ENCODE measurements around the gene DLK2. TPM values are rescaled to one million over a fixed set of nuclear protein-coding genes. Genes with fewer than 3 reads are reported as not detected.

DLK2 gene
- total RNA-seq, 2 experiments from 2014 or later, result 0.19 to 0.36 TPM

DNA sequence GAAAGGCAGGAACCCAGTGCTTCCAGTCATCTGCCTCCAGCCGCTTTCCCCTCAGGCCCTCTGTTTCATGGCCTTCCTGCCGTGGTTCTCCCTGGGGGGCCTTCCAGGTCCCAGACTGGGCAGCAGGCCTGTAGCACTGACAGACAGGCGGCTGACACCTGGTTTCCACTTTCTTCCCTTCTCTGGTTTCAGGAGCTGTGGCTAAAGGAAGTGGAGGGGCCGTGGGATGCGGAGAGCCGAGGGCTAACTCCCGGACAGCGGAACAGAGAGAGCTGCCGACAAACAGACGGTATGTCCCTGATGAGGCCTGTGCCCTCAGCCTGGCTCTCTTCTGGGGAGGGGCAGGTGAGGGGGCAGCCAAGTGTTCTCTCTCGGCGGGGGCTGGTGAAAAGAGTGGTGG, 42.3 kb upstream of the DLK2 start:
- Mint-ChIP-seq H3K9me3 (no peaks in the 10 kb centered on the region), H3K4me1 (ENCODE audit: low read depth) (peaks cover 31% of the 10 kb centered on the region), H3K27me3 (no peaks in the 10 kb centered on the region), H3K36me3 (ENCODE audit: low read depth) (peaks cover 64% of the 10 kb centered on the region), H3K27ac (no peak overlapping the region), H3K4me3 (no peak overlapping the region)
- Histone ChIP-seq H3K4me3 (ENCODE audit: low read length) (no peak overlapping the region), H3K9me3 (ENCODE audit: control insufficient read depth in 1 of 2, insufficient read depth in 1 of 2, low read length in 2 of 2) (no peaks in the 10 kb centered on the region), H3K27ac (ENCODE audit: low read depth in 1 of 2, low read length in 2 of 2) (no peak overlapping the region), H3K4me1 (ENCODE audit: insufficient read depth, low read length) (peaks cover 23% of the 10 kb centered on the region), H3K36me3 (ENCODE audit: insufficient read depth, low read length) (peaks cover 56% of the 10 kb centered on the region), H3K27me3 (ENCODE audit: control insufficient read depth in 1 of 2, insufficient read depth in 2 of 2, low read length in 2 of 2) (no peaks in the 10 kb centered on the region)
- ChIA-PET CTCF (interaction anchor here (0.5 to 0.6 kb wide), 2 partner anchors 190 to 585 kb away, joined by 3 read pairs; no protein-coding TSS in a partner anchor), POLR2A (no interaction called here)
- intact Hi-C loops (cut with DNase I, micrococcal nuclease), result no loop called here
- DNase-seq (no peak), ATAC-seq (ENCODE audit: poor library complexity) (no peak)
- TF ChIP-seq, protein P1, sequence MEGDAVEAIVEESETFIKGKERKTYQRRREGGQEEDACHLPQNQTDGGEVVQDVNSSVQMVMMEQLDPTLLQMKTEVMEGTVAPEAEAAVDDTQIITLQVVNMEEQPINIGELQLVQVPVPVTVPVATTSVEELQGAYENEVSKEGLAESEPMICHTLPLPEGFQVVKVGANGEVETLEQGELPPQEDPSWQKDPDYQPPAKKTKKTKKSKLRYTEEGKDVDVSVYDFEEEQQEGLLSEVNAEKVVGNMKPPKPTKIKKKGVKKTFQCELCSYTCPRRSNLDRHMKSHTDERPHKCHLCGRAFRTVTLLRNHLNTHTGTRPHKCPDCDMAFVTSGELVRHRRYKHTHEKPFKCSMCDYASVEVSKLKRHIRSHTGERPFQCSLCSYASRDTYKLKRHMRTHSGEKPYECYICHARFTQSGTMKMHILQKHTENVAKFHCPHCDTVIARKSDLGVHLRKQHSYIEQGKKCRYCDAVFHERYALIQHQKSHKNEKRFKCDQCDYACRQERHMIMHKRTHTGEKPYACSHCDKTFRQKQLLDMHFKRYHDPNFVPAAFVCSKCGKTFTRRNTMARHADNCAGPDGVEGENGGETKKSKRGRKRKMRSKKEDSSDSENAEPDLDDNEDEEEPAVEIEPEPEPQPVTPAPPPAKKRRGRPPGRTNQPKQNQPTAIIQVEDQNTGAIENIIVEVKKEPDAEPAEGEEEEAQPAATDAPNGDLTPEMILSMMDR (IDR thresholded peaks at IDR 0.05), result no peak

DNA sequence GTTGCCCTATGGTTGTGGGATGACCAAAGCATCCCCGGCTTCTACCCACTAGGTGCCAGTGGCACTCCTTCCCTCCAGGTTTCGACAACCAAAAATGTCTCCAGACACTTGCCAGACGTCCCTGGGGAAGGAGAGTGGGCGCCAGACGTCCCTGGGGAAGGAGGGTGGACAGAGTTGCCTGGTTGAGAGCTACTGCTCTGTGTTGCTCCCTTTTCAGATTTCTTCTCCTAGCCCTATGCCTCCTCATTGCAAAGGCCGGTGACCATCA, 41.7 kb upstream of the DLK2 start:
- no peak for ATAC-seq (ENCODE audit: poor library complexity)
- no peak overlapping the region for H3K4me3 Mint-ChIP-seq
- H3K27me3 Mint-ChIP-seq, result no peaks in the 10 kb centered on the region
- H3K27me3 ChIP-seq (ENCODE audit: control insufficient read depth in 1 of 2, insufficient read depth in 2 of 2, low read length in 2 of 2), result no peaks in the 10 kb centered on the region
- POLR2A ChIA-PET, result interaction anchor here (2.4 kb wide), 1 partner anchor 13 kb away, joined by 10 read pairs; the partner anchor contains the start of gene LRRC73
- no peak for DNase-seq
- H3K9me3 Mint-ChIP-seq, result no peaks in the 10 kb centered on the region
- H3K4me1 ChIP-seq (ENCODE audit: insufficient read depth, low read length), result peaks cover 25% of the 10 kb centered on the region
- H3K27ac Mint-ChIP-seq, result no peak overlapping the region
- TF ChIP-seq, protein P1 (IDR thresholded peaks at IDR 0.05), result no peak
- H3K27ac ChIP-seq (ENCODE audit: low read depth in 1 of 2, low read length in 2 of 2), result no peak overlapping the region
- no peak overlapping the region for H3K4me3 ChIP-seq (ENCODE audit: low read length)
- CTCF ChIA-PET, result no interaction called here
- H3K36me3 Mint-ChIP-seq (ENCODE audit: low read depth), result peaks cover 61% of the 10 kb centered on the region
- H3K9me3 ChIP-seq (ENCODE audit: control insufficient read depth in 1 of 2, insufficient read depth in 1 of 2, low read length in 2 of 2), result no peaks in the 10 kb centered on the region
- intact Hi-C loops (cut with DNase I, micrococcal nuclease), result no loop called here
- H3K36me3 ChIP-seq (ENCODE audit: insufficient read depth, low read length), result peaks cover 50% of the 10 kb centered on the region
- peaks cover 36% of the 10 kb centered on the region for H3K4me1 Mint-ChIP-seq (ENCODE audit: low read depth)

DNA sequence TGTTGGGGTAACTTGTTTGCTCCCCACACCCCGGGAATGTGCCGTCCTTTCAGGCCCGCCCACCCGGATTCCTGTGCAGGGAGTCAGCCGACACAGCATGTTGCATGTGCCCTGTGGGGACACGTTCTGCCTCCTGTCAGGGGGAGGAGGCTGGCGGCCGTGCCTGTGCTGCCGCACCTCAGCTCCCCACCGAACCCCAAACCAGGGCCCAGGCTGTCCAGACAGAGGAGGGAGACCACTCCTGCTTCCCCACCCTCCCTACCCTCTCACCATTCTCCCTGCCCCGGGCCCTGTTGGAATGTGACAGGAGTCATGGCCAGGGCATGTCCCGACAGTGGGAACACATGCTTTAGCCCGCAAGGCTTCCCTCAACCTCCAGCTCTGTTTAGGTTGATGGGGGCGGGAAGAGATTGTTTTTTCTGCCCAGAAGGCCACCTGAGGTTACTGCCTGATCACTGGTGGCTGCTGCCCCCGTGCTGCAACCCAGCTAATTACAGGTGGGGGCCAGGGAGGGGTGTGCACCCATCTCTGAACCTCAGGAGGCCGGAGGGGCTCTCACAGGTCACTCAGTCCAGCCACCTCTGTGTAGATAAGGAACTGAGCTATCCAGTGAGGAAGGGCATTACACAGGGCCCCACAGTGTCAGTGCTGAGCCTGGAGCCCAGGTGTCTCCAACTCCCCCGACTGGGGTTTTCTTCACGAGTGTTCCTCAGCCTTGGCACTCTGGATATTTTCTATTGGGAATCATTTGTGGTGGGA, 41.2 kb upstream of the DLK2 start:
- TF ChIP-seq, protein P1 (IDR thresholded peaks at IDR 0.05), result no peak
- Histone ChIP-seq H3K9me3 (ENCODE audit: control insufficient read depth in 1 of 2, insufficient read depth in 1 of 2, low read length in 2 of 2) (no peaks in the 10 kb centered on the region), H3K4me3 (ENCODE audit: low read length) (no peak overlapping the region), H3K36me3 (ENCODE audit: insufficient read depth, low read length) (peaks cover 45% of the 10 kb centered on the region), H3K27me3 (ENCODE audit: control insufficient read depth in 1 of 2, insufficient read depth in 2 of 2, low read length in 2 of 2) (no peaks in the 10 kb centered on the region), H3K4me1 (ENCODE audit: insufficient read depth, low read length) (peaks cover 27% of the 10 kb centered on the region), H3K27ac (ENCODE audit: low read depth in 1 of 2, low read length in 2 of 2) (no peak overlapping the region)
- Mint-ChIP-seq H3K9me3 (no peaks in the 10 kb centered on the region), H3K27ac (no peak overlapping the region), H3K36me3 (ENCODE audit: low read depth) (peaks cover 56% of the 10 kb centered on the region), H3K4me3 (no peak overlapping the region), H3K27me3 (no peaks in the 10 kb centered on the region), H3K4me1 (ENCODE audit: low read depth) (peaks cover 36% of the 10 kb centered on the region)
- ATAC-seq (ENCODE audit: poor library complexity) (peak; percentile 53), DNase-seq (peak in 2 of 14 experiments; percentile 36 to 45)
- ChIA-PET CTCF (no interaction called here), POLR2A (interaction anchor here (2.4 kb wide), 1 partner anchor 13 kb away, joined by 10 read pairs; the partner anchor contains the start of gene LRRC73)
- intact Hi-C loops (cut with DNase I, micrococcal nuclease), result no loop called here
